Activated CD4-positive, alpha-beta T cell treated with anti-CD3 and anti-CD28 coated beads for 4 hours (primary cell): ENCODE data around the gene PREX1.

Experiments
- DNase-seq, 2 donors: peaks; one replicate each; pipeline ENCODE4 v3.0.0-alpha.2; 2020

The PREX1 gene

GRCh38 chr20:48649104-48649626 is 178.6 kb downstream of the PREX1 start:
- DNase-seq: no peak

GRCh38 chr20:48648482-48649051 is 179.2 kb downstream of the PREX1 start:
- DNase-seq: no peak

- no peak for DNase-seq
These were observed 179.9 kb downstream of the PREX1 start for GRCh38 chr20:48647858-48648257.

- no peak for DNase-seq
These were observed 182.1 kb downstream of the PREX1 start for GRCh38 chr20:48645666-48646065.

- DNase-seq: no peak
These were observed 183.4 kb downstream of the PREX1 start for GRCh38 chr20:48644286-48644828.

- no peak for DNase-seq
These were observed 185.5 kb downstream of the PREX1 start for GRCh38 chr20:48642105-48642880.

- DNase-seq: no peak
These were observed 186.9 kb downstream of the PREX1 start for GRCh38 chr20:48640871-48641270.

- DNase-seq: no peak
These were observed 187.9 kb downstream of the PREX1 start for GRCh38 chr20:48639899-48640298.

- no peak for DNase-seq
These were observed 189.3 kb downstream of the PREX1 start for GRCh38 chr20:48638546-48638945.

- no peak for DNase-seq
These were observed 190.3 kb downstream of the PREX1 start for GRCh38 chr20:48637461-48637860.

- DNase-seq: no peak
These were observed 191.5 kb downstream of the PREX1 start for GRCh38 chr20:48636301-48636700.

GRCh38 chr20:48635791-48636267 is 192.0 kb downstream of the PREX1 start:
- DNase-seq: peak; percentile 38 to 45

- no peak for DNase-seq
These were observed 192.4 kb downstream of the PREX1 start for GRCh38 chr20:48635361-48635760.

GRCh38 chr20:48634641-48635040 is 193.2 kb downstream of the PREX1 start:
- no peak for DNase-seq

GRCh38 chr20:48633620-48634257 is 194.1 kb downstream of the PREX1 start:
- DNase-seq: no peak

GRCh38 chr20:48632825-48633619 is 194.8 kb downstream of the PREX1 start:
- DNase-seq: no peak

GRCh38 chr20:48632017-48632824 is 195.6 kb downstream of the PREX1 start:
- DNase-seq: no peak

GRCh38 chr20:48631114-48632016 is 196.4 kb downstream of the PREX1 start:
- no peak for DNase-seq

GRCh38 chr20:48630342-48631075 is 197.3 kb downstream of the PREX1 start:
- no peak for DNase-seq

GRCh38 chr20:48629960-48630315 is 197.9 kb downstream of the PREX1 start:
- no peak for DNase-seq
